ENCODE measurements around the gene APOB.

DNA sequence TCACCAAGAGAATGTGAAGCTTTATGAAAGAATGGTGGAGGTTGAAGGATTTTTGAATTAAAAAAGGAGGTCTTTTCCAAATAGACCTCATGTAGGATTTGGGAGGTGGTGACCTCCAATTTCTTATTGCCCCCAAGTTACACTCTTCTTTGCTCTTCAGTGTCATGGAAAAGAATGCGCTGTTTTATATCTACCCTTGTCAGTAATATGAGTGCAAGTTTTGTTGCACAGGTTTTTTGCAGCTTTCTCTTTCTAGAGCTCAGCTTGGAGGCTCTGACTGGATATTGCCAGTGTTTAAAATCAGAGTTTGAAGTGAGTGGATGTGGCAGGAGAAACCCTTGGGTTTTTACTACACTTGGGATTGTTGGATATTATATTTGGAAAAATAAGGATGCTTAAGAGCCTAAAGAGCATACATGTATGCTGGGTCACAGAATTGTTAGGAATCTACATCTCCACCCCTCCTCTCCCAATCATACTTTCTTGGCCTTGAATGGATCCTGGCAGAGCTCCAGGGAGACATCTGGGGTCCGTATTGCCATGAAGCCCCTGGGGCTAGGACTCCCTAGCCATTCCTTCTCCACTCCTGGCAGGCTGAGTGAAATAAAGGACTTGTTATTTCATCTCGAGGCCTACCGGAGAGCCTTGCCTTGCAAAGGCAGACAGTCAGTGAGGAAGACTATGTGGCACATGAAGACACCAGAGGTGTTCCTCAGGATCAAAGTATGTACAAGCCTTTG, 43.8 kb downstream of the APOB start:
- TF ChIP-seq, protein P1, sequence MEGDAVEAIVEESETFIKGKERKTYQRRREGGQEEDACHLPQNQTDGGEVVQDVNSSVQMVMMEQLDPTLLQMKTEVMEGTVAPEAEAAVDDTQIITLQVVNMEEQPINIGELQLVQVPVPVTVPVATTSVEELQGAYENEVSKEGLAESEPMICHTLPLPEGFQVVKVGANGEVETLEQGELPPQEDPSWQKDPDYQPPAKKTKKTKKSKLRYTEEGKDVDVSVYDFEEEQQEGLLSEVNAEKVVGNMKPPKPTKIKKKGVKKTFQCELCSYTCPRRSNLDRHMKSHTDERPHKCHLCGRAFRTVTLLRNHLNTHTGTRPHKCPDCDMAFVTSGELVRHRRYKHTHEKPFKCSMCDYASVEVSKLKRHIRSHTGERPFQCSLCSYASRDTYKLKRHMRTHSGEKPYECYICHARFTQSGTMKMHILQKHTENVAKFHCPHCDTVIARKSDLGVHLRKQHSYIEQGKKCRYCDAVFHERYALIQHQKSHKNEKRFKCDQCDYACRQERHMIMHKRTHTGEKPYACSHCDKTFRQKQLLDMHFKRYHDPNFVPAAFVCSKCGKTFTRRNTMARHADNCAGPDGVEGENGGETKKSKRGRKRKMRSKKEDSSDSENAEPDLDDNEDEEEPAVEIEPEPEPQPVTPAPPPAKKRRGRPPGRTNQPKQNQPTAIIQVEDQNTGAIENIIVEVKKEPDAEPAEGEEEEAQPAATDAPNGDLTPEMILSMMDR (conservative IDR thresholded peaks at IDR 0.05), result no peak
- TF ChIP-seq ZFX (IDR thresholded peaks at IDR 0.05), result no peak

All from C4-2B (cell line).